ENCODE measurements around the gene RPL38. TPM values are rescaled to one million over a fixed set of nuclear protein-coding genes. Genes with fewer than 3 reads are reported as not detected.

RPL38 gene
- total RNA-seq, 1 experiment from 2014 or later = 3,689 TPM

DNA sequence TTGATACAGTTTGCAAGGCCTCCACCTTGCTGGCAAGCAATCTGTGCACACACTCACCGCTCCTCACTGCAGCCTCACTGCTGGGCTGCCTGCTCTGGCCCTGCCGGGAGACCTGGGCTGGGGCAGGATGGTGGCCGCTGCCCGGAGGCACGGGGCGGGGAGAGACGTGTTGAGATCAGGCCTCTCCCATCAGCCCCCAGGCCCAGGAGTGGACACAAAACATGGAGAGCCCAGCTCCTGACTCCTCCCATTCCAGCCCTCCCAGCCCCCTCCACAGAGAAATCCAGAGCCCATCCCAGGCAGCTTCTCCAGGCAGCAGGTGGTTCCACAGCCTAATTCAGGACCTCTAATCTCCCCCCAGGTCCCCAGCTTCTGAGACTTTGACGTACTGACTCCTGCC is 23.1 kb upstream of the RPL38 start:
- ATAC-seq (no peak), DNase-seq (no peak)
- Histone ChIP-seq H3K9me3 (ENCODE audit: low read length) (no peaks in the 10 kb centered on the region), H3K27ac (ENCODE audit: low read length) (no peak overlapping the region), H3K9me2 (replicated peaks; ENCODE audit: low read length) (no peaks in the 10 kb centered on the region), H2AFZ (ENCODE audit: low read length) (no peak overlapping the region), H4K20me1 (ENCODE audit: low read length) (no peaks in the 10 kb centered on the region), H3K4me3 (ENCODE audit: low read length) (no peak overlapping the region), H3F3A (ENCODE audit: low read length, unreplicated experiment) (no peaks in the 10 kb centered on the region), H3K9ac (ENCODE audit: low read length) (no peak overlapping the region), H3K4me2 (ENCODE audit: low read length) (no peak overlapping the region), H3K79me2 (ENCODE audit: low read length) (no peaks in the 10 kb centered on the region), H3K36me3 (ENCODE audit: low read depth, low read length) (no peaks in the 10 kb centered on the region), H3K27me3 (ENCODE audit: low read length) (peaks cover 59% of the 10 kb centered on the region), H3K4me1 (ENCODE audit: insufficient read depth, low read length) (0 out of 2 replicates have a peak, but pooled peaks cover 8% of the 10 kb centered on the region)
- BruUV-seq (replicated peaks) = no TSS peak
- intact Hi-C loops (cut with micrococcal nuclease) = no loop called here
- TF ChIP-seq, protein P1, sequence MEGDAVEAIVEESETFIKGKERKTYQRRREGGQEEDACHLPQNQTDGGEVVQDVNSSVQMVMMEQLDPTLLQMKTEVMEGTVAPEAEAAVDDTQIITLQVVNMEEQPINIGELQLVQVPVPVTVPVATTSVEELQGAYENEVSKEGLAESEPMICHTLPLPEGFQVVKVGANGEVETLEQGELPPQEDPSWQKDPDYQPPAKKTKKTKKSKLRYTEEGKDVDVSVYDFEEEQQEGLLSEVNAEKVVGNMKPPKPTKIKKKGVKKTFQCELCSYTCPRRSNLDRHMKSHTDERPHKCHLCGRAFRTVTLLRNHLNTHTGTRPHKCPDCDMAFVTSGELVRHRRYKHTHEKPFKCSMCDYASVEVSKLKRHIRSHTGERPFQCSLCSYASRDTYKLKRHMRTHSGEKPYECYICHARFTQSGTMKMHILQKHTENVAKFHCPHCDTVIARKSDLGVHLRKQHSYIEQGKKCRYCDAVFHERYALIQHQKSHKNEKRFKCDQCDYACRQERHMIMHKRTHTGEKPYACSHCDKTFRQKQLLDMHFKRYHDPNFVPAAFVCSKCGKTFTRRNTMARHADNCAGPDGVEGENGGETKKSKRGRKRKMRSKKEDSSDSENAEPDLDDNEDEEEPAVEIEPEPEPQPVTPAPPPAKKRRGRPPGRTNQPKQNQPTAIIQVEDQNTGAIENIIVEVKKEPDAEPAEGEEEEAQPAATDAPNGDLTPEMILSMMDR (conservative IDR thresholded peaks at IDR 0.05; ENCODE audit: low read depth, low read length) = no peak
- TF ChIP-seq EZH2 (IDR thresholded peaks at IDR 0.05; ENCODE audit: low read length, unreplicated experiment) (no peak), EZH2phosphoT487 (IDR thresholded peaks at IDR 0.05; ENCODE audit: borderline replicate concordance, low read length) (no peak)
- ChIA-PET CTCF (no interaction called here), POLR2A (ENCODE audit: unreplicated experiment) (no interaction called here)

DNA sequence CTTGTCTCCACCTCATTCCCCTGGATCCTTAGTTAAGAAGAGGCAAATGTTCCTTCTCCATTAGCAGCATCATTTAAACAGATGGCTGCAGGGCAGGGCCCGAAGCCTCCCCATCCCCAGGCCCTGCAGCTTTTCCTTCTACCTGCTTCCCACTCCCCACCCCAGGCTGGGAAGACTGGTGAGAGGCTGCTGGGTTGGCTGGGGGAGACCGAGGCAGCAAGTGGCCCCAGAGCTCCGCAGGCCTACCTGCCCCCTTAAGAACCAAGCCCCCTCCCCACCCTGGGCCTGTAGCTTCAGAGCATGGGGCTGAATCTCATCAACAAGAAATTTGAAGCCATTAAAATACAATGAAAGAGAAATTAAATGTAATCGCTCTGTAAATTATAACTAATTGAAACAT is 22.1 kb upstream of the RPL38 start:
- Histone ChIP-seq H3K9ac (ENCODE audit: low read length) (no peak overlapping the region), H3K9me2 (replicated peaks; ENCODE audit: low read length) (no peaks in the 10 kb centered on the region), H3F3A (ENCODE audit: low read length, unreplicated experiment) (no peaks in the 10 kb centered on the region), H2AFZ (ENCODE audit: low read length) (no peak overlapping the region), H3K27me3 (ENCODE audit: low read length) (peaks cover 60% of the 10 kb centered on the region), H3K27ac (ENCODE audit: low read length) (no peak overlapping the region), H3K9me3 (ENCODE audit: low read length) (no peaks in the 10 kb centered on the region), H3K79me2 (ENCODE audit: low read length) (no peaks in the 10 kb centered on the region), H3K4me1 (ENCODE audit: insufficient read depth, low read length) (0 out of 2 replicates have a peak, but pooled peaks cover 8% of the 10 kb centered on the region), H3K36me3 (ENCODE audit: low read depth, low read length) (no peaks in the 10 kb centered on the region), H3K4me2 (ENCODE audit: low read length) (no peak overlapping the region), H4K20me1 (ENCODE audit: low read length) (no peaks in the 10 kb centered on the region), H3K4me3 (ENCODE audit: low read length) (no peak overlapping the region)
- TF ChIP-seq, protein P1 (conservative IDR thresholded peaks at IDR 0.05; ENCODE audit: low read depth, low read length) = no peak
- TF ChIP-seq EZH2 (IDR thresholded peaks at IDR 0.05; ENCODE audit: low read length, unreplicated experiment) (no peak), EZH2phosphoT487 (IDR thresholded peaks at IDR 0.05; ENCODE audit: borderline replicate concordance, low read length) (no peak)
- DNase-seq (no peak), ATAC-seq (no peak)
- CTCF ChIA-PET = interaction anchor here (0.6 kb wide), 1 partner anchor 64 kb away, joined by 4 read pairs; no protein-coding TSS in a partner anchor
- POLR2A ChIA-PET (ENCODE audit: unreplicated experiment) = interaction anchor here (0.6 kb wide), 1 partner anchor 419 kb away, joined by 7 read pairs; no protein-coding TSS in a partner anchor
- BruUV-seq (replicated peaks) = no TSS peak
- intact Hi-C loops (cut with micrococcal nuclease) = no loop called here

DNA sequence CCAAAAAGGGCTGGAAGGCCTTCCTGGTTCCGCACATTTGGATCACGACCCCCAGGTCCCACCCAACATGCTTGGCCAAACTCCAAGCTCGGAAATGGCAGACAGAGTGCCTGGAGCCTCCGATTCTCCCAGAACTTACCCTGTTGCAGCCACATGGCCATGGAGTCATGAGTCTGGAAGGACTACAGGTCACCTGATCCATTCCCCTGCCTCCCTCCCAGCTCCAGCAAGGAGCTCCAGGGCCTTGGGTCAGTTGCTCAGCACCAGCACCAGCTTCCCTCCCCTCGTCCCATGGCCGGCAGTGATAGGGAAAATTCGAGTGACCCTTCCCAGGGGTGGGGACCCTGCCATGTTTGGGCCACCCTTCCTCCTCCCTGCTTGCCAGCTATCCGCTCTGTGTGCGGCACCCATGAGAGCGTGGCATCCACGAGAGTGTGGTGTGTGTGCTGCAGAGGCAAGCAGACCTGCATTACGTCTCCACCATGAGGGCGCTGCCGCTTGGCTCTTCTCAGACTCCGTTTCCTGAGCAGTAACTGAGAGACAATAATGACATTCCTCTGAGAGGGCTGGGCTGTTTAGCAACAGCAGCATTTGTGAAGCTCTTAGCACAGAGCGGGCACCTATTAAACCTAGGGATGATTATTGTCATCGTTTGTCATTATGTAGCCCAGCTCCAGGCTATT is 21.3 kb upstream of the RPL38 start:
- H3K4me3 ChIP-seq (ENCODE audit: low read length) = no peak overlapping the region
- H3K4me2 ChIP-seq (ENCODE audit: low read length) = no peak overlapping the region
- H3K79me2 ChIP-seq (ENCODE audit: low read length) = no peaks in the 10 kb centered on the region
- ChIA-PET CTCF (interaction anchor here (0.9 kb wide), 1 partner anchor 17 kb away, joined by 4 read pairs; no protein-coding TSS in a partner anchor), POLR2A (ENCODE audit: unreplicated experiment) (interaction anchor here (0.6 kb wide), 1 partner anchor 418 kb away, joined by 7 read pairs; no protein-coding TSS in a partner anchor)
- intact Hi-C loops (cut with micrococcal nuclease) = no loop called here
- no peaks in the 10 kb centered on the region for H4K20me1 ChIP-seq (ENCODE audit: low read length)
- H3K9me2 ChIP-seq (replicated peaks; ENCODE audit: low read length) = no peaks in the 10 kb centered on the region
- no TSS peak for BruUV-seq (replicated peaks)
- no peak overlapping the region for H2AFZ ChIP-seq (ENCODE audit: low read length)
- H3K4me1 ChIP-seq (ENCODE audit: insufficient read depth, low read length) = 0 out of 2 replicates have a peak, but pooled peaks cover 4% of the 10 kb centered on the region
- H3K9ac ChIP-seq (ENCODE audit: low read length) = no peak overlapping the region
- H3K9me3 ChIP-seq (ENCODE audit: low read length) = no peaks in the 10 kb centered on the region
- DNase-seq (no peak), ATAC-seq (no peak)
- no peaks in the 10 kb centered on the region for H3K36me3 ChIP-seq (ENCODE audit: low read depth, low read length)
- H3K27me3 ChIP-seq (ENCODE audit: low read length) = peaks cover 62% of the 10 kb centered on the region
- TF ChIP-seq, protein P1 (conservative IDR thresholded peaks at IDR 0.05; ENCODE audit: low read depth, low read length) = no peak
- TF ChIP-seq EZH2phosphoT487 (IDR thresholded peaks at IDR 0.05; ENCODE audit: borderline replicate concordance, low read length) (no peak), EZH2 (IDR thresholded peaks at IDR 0.05; ENCODE audit: low read length, unreplicated experiment) (no peak)
- no peaks in the 10 kb centered on the region for H3F3A ChIP-seq (ENCODE audit: low read length, unreplicated experiment)
- H3K27ac ChIP-seq (ENCODE audit: low read length) = no peak overlapping the region
